Stimulated activated CD8-positive, alpha-beta memory T cell treated with anti-CD3 and anti-CD28 coated beads, Interleukin-4, amount 100 ng/mL, for 48 hours (primary cell): Measurements from ENCODE around the gene LIN52.

Source experiments
- DNase-seq: peaks from one replicate; pipeline ENCODE4 v3.0.0-alpha.2; 2020

Gene LIN52

DNA sequence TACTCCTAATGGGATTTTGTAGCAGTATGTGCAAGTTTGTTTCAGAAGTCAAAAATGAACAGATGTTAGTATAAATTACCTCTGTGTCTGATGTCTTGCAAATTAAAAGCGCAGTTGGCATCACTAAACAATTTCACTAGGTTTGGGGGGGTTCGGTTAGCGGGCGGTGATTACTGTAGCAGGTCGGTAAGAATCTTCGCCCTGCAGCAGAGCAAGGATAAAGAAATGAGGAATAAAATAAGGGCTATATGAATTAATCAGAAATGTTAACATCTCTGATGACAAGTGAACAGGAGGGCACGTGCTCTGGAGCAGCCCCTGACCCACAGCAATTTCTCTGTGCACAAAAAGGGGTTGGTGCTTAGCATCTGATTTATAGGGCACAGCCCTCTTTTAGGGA lies 110.9 kb downstream of the LIN52 start:
- no peak for DNase-seq

DNA sequence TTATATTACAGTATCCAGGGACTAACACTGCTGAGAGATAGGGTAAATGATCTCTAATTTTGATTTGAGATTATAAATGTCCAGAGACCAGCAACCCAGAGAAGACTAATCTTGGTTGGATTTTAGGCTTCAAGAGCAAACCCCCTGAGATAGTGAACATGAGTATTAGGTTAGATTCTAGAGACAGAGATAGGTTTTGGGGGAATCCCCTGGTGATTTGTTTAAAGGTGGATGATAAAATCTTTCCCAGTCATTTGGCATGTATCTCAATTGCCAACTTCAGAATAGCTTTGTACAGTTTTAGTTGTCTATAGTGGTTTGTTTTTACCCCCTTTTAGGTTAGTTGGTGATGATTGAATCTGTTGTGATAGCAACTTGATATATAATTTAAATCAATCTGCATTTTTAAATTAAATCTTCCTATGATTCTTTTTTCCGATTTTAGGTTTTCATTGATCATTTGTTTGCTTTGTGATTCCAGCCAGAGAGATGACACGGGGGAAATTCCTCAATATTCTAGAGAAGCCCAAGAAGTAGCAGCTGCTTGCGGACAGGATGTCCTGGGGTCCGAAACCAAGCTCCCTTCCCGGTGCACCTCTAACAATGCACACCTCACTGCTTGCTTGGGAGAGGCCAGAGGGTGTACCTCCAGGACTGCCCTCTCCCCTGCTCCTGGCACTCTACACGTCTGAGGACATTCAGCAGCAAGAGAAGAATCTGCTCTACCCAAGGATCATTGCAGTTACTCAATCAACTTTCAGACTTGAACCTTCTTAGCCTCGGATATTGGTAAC lies 113.9 kb downstream of the LIN52 start:
- DNase-seq = no peak

DNA sequence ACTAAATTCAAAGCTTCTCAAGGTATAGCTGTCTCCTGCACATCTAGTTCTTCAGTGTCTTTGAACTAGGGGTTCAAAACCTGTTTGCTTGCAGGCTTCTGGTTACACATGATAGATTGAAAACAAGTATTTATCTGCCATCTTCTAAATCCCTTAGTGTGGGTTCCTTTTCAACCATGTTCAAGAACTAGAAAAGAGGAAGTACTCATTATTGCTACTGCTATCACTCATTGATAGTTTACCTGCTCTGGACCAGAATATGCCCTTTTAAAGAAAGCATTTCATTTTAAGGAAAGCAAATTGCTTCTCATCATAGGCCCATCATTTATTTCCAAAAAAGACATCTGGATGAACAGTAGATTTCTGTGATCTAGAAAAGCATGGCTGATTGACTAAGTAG lies 117.4 kb downstream of the LIN52 start:
- no peak for DNase-seq

DNA sequence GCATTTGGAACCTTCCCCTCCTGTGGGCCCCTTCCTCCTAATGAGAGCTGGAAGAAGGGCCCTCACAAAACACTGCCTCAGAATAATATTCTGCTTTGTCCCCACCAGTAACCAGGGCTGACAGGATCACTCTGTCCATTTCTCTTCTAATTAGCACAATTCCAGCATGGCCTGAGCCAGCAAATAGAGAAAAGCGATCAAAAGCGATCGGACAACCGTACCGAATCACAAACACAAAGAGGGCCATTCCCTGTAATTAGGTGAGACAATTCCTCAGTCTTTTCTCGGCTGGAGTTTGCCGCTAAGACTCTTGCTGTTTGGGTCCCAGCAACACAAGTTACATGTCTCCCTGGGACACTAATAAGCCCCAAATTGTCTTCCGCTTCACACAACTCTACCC lies 118.9 kb downstream of the LIN52 start:
- no peak for DNase-seq

DNA sequence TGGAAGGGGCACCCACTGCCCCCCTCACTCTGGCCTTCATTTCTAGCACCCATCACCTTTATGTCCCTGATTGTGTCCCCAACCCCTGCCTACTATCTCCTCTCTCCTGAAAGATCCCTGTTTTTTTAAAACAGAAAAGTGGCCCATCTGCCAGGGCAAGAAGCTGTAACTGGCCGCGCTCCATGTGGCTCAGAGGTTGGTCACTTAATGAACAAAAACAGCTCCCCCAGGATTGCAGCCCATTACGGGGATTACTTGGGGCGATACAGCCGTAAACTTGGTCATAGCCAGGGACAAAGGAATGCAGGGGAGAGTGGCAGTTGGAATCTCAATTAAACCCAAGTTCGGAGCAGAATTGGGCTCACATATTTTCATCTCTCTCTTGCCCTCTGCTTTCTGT lies 119.7 kb downstream of the LIN52 start:
- DNase-seq = no peak

DNA sequence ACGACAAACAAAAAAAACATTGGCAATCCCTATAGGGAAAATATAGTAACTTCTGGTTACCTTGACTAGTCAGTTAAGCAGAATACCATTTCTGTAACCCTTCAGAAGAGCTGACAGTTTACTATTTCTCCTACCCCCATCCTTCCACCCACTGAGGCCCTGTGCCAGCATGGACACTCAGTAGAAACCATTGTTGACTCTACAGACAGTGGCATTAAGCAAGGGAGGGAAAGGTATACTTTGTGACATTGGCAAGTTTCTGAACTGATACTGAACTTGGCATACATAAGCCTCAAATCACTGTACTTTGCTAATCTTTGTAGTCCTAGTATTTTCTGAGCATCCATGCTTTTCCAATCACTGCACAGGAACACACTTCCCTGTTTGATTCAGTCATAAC lies 121.1 kb downstream of the LIN52 start:
- no peak for DNase-seq

DNA sequence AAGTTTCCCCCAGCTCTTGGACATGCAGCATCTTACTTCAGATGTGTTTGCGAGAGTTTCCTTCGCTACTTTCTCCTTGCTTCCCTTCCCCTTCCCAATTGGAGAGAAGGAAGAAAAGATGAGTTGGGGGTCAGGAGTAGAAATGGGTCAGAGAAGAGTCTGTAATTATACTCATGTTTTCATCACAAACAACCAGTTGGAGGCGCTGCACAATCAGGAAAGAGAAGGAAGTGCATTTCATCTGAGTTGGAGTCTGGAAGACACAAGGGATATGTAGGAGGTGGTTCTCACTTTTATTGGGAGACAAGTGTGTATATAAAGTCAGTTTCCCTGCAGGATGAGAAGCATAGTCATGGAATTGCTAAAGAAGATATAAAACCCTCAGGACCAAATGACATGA lies 123.2 kb downstream of the LIN52 start:
- DNase-seq = no peak

DNA sequence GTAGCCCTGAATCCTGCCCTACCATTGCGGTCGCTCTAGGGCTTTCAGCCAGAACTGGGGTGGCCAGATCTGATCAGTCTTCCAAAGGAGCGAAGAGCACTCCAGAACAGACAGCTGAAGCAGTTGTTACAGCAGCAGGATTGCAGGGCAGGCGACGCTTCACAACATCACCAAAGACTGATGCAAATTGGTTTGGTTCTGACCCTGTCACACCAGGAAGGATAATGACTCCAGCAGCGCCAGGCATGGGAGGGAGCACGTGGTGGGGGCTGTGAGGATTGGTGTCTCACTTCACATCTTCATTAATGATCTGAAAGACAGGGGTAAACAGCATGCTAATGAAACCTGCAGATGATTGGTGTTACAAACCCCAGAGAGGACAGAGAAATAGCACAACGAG lies 123.9 kb downstream of the LIN52 start:
- no peak for DNase-seq

DNA sequence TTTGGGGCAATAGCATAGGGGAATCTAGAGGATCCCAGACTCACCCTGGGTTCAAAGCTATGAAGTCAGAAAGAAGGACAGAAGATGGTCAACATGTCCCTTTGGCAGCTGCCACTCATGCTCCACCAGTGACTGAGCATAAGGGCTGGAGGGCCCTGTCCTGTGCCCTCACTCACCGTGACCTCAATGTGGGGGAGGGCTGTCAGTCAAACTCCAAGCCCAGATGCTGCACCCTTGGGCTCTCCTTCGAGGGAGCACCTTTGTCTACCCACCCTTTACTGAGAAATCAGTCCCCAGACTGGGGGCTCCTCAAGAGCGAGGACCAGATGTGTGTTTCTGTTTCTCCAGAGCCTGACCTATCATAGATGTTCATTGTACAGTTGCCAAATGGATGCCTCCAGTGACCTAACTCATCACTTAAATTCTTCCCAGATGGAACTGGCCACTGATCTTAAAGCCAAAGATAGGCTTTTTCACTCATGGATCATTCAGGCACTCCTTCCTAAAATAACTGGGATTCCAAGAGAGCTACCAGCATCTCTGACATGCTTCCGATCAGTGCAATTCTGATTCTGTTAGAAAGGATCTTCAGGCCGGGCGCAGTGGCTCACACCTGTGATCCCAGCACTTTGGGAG lies 127.3 kb downstream of the LIN52 start:
- no peak for DNase-seq

DNA sequence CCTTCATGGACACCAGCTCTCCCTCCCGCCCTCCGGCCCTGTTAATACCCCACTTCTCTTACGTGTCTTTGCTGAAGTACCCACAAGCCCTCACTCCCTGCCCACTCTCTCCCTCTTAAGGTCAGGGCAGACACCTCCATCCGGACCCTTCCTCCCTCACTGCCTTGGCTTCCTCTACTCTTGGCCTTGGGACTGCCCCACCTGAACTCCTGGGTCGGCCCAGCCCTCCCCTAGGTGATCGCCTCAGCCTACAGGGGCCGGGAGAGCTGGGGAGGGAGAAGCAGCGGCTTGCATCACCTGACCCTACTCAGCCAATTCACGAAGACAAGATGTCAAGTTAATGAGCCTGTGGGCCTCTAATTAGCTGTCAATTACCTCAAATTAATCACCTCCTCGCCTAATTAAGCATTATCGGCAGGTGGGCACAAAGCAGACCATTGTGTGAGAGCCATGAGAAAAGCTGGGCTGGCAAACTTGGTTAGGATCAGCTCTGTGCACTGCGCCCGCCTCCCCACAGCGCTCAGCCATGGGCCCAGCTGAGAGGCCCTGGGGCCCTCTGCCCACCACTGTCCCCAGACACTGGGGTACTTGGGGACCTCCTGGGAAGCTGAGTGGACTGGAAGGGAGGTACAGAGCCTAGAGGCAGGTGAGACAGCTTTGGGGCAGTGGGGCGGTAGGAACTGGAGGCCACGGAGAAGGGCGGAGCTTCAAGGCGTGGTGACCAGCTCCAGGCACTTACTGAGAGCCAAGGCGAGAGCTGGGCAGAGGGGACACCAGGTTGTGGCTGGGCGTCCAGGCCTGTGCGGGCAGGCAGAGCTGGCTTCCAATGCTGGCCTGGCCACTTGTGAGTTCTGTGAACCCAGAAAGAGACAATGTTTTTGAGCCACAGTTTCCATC lies 129.4 kb downstream of the LIN52 start:
- no peak for DNase-seq

DNA sequence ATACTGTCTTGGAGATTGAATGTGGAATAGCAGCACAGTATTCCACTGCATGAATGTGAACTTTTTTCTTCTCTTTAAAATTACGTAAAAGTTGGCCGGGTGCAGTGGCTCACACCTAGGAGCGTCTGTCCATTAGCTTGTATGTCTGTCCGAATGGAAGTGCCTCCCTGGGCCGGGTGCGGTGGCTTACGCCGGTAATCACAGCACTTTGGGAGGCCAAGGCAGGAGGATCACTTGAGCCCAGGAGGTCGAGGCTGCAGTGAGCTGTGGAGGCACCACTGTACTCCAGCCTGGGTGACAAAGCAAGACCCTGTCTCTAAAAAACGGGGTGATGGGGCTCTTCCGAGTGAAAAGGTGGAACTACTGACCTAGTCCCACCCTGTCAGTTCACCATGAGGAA lies 131.9 kb downstream of the LIN52 start:
- no peak for DNase-seq

DNA sequence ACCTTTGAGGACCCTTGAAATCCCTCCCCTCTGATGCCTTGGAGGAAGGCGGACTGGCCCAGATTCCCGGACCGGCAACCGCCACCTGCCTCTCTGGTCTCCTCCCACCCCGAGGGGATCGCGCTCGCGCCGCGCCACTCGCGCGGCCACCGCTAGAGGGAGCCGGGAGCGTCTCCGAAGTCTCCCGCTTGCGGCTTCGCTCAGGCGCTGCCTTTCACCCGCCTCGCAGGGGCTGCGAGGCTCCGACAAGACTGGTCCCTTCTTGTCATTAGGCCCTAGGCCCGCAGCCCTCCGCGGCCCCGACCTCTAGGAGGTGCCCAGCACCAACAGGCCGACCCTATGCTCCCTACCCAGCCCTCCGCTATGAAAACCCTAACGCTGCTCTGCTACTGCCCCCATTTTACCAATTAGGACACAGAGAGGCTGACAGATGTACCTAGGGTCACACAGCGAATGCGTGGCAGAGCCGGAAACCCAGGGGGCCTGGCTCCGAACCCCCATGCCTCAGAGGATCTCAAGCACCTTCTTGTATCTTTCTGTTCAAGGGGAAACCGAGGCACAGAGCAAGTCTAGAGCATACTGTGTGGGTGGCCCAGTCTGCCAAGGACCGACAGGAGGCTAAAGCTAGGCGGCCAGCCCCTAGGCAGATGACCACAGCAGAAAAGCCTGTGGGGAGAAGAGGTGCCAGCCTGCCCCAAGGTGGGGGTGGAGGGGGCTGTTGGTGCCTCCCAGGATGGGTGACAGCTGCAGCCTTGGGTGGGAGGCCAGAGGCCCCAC lies 133.1 kb downstream of the LIN52 start:
- DNase-seq = peak; percentile 90

DNA sequence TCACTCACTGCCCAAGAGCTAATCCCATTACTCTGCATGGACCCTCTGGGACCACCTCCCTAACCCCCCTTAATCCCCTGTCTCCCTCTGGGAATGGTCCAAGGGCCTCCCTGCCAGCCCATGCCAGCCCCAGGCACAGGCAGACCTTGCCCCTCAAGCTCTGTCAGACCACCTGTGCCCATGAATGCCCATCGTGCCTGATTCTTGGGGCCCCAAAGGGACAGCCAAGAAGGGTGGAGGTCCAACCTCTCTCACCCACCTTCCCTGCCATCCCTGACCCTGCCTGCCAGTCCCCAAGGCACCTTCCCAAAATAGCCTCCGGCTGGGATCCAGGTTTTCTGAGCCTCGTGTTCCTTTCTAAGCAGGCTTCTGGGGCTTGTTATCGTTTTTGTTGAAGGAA lies 133.7 kb downstream of the LIN52 start:
- no peak for DNase-seq

DNA sequence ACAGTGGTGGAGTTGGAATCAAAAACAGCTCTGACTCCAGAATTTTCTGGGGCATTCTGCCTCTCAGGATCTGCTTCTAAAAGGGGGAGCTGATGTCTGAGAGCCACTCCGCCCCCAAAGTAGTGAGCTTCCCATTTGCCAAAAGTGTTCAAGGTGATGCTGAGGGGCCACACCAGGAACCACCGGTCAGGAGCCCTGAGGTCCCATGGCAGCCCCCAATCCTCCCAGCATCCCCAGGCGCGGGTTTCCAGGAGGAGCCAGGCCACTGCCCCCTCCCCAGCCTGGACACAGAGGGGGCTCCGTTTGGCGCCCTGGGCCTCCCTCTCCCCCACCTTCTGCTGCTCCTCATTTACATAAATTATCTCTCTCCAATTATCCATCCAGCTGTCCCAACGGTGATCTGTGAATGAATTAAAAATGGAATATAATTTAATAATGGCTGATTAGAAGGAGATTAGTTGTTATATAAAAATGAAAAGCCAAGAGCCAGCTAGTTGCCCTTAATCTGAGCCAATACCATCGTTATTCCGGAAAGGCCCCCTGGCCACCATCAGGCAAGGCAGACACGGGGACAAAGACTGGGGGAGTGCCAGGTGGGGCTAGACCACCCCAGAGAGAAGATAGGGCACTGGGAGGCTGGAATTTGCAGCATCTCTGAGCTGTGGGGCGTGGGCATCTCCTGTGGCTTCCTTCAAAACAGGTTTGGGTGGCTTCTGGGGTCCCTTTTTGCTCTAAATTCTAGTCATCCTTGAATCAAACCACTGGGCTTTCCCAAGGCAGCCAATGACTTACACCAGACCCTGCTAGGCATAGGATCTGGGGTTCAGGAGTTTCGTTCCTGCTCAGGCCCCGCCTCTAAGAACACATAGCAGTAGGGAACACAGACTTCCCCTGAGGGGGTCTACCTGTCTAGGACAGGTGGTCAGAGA lies 134.8 kb downstream of the LIN52 start:
- DNase-seq = no peak

DNA sequence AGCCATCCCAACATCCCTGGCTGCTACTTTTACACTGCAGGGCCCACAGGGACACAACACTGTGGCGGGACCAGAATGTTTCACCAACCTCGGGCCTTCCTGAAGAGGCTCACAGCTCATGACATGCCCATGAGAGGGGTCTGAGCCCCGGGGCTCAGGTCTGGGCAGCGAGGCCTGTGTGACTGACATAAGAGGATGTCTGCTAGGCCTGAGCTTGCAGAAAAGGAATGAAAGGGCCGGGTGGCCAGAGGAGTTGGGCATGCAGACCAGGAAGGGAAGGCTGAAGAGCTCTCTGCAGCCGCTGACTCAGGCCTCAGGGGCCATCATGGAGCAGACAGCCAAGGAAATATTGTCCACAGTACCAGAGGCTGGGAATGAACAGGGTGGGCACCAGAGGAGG lies 136.2 kb downstream of the LIN52 start:
- DNase-seq = no peak

DNA sequence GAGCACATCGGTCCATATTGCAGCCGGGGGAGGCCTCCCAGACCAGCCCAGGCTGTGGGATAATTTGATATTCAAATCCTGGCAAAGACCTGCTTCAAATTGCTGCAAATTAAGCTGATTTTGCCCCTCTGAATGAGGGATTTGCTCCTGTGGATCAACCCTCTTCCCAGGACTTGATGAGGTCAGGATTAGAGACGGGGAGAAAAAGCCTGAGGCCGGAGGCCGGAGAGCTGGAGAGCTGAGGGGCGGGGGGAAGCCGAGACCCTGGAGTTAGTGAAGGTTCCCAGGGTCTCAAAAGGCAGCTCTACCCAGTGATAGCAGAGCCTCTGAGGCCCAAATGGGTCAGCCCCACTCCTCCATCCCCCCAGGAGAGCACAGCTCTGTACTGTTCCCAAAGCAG lies 137.0 kb downstream of the LIN52 start:
- DNase-seq = no peak

DNA sequence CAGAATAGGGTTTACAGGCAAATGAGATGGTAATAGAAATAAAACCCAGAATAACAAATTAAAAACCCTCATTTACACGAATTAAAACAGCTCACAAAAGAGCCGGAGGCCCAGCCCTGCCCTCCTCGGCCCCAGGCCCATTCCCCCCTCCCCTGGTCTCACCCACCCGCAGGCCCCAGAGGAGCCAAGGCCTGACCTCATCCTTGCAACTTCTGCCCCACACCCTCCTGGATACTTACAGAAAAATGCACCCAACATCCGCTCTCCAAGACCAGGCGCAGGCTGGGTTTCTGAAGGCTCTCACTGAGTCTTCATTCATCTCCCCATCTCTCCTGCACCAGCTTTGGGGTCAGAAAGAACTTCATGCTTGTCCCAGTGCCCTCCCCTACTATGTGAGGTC lies 138.3 kb downstream of the LIN52 start:
- DNase-seq = no peak

DNA sequence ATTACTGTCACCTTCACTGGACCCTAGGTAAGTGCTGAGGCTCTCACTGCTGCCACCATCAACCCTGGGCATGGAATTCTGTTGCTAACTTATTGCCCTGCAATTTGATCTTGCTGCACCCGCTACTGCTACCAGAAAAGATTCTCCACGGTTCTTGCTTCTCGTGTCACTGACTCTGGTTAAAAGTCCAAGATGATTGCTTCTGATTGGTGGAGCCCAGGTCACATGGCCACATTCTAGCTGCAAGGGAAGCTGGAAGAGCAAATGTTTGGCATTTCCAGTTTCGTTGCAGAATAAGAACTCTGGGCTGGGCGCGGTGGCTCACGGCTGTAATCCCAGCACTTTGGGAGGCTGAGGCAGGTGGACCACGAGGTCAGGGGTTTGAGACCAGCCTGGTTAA lies 147.0 kb downstream of the LIN52 start:
- DNase-seq = no peak

DNA sequence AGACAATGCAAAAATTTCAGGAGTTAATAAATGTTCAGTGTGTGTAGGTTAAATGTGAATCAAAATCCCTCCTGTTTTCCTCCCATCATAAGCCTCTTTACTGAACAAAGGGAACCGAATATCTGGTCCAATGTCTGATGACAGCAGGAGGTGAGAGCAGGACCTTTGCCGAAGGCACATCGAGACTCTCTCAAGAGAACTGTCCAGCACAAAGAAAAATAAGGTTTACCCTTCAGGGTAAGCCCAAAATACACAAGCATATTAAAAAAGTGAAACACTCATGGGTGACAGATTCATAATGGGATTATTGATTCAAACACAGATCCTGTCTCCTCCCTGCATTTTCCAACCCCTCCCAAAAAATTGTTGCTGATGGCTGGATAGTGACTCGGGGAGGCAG lies 150.3 kb downstream of the LIN52 start:
- DNase-seq = no peak

DNA sequence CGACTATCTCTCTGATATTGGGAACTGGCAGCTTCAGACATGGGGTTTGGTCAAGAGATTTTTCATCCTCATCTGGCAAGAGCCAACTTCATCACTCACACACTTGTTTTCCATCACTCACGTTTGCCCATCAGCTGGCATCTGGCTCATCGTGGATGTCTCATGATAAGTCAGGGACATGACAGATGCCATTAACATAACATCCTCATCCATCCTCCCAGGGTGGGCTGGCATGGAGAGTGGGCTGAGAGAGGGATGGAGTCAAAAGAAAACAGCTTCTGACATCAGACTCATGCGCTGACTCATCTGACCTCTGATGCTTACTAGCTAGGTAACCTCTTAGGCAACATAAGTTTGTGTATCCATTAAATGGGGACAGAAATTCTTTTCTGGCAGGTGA lies 152.7 kb downstream of the LIN52 start:
- DNase-seq = no peak

DNA sequence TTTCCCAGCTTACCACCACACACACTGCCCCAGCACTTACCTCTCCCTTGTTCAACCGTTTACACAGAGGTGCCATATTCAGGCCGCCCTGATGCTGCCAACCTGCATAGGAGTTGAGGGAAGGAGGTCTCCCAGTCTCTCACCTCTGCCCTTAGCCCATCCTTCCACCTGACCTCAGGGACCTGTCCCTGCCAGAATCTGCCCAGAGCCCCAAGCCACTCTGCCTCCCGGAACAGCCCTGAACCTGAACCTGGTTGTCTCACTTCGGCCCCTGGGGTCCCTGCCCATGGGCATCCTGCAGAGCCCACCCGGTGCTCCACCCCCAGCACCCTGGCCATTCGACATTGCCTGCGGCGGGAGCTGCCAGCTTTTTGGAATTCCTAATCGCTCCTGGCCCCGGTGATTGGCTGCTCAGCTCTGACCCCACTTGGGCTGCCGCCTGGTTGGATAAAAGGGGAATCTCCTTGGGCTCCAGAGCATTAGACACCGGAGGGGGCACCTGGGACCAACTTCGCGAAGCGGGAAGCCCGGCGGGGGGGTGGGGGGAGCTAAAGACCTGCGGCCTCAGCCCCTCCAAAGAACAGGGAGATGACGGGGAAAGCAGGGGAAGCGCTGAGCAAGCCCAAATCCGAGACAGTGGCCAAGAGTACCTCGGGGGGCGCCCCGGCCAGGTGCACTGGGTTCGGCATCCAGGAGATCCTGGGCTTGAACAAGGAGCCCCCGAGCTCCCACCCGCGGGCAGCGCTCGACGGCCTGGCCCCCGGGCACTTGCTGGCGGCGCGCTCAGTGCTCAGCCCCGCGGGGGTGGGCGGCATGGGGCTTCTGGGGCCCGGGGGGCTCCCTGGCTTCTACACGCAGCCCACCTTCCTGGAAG lies 154.5 kb downstream of the LIN52 start, which contains the start of gene VSX2:
TSS of gene VSX2 (plus strand) at position 476 of the 874 bp plus-strand sequence. CDS start at position 589, 113 bp downstream.
- no peak for DNase-seq
